H9 (cell line): Measurements from ENCODE around the gene FAM174C. TPM values are rescaled to one million over a fixed set of nuclear protein-coding genes. Genes with fewer than 3 reads are reported as not detected.

Experiments
- DNase-seq: peaks from one replicate; pipeline ENCODE4 v3.0.0-alpha.2; 2017
- H2AFZ ChIP-seq: one replicate; pipeline ENCODE4 v1.6.1; 2013; ENCODE audit warnings: mild to moderate bottlenecking, low read length, control low read depth, moderate library complexity
- H2AK5ac ChIP-seq: 2 replicates; pipeline ENCODE4 v1.6.1; 2013; ENCODE audit warnings: low read length, control low read depth, mixed read lengths; ENCODE audit not compliant: insufficient read length
- H2BK120ac ChIP-seq: one replicate; pipeline ENCODE4 v1.6.1; 2013; ENCODE audit warnings: low read depth, mild to moderate bottlenecking, low read length, control low read depth, inconsistent platforms; ENCODE audit not compliant: poor library complexity, severe bottlenecking
- H2BK12ac ChIP-seq: 2 replicates; pipeline ENCODE4 v1.6.1; 2013; ENCODE audit warnings: low read length, control low read depth, mixed read lengths, low read depth; ENCODE audit not compliant: insufficient read length
- H2BK15ac ChIP-seq: 2 replicates; pipeline ENCODE4 v1.6.1; 2013; ENCODE audit warnings: low read depth, low read length, control low read depth
- H2BK20ac ChIP-seq: one replicate; pipeline ENCODE4 v1.6.1; 2013; ENCODE audit warnings: low read depth, mild to moderate bottlenecking, low read length, control low read depth, inconsistent platforms; ENCODE audit not compliant: poor library complexity, severe bottlenecking
- H2BK5ac ChIP-seq: 2 replicates; pipeline ENCODE4 v1.6.1; 2013; ENCODE audit warnings: low read length, control low read depth, mixed read lengths; ENCODE audit not compliant: insufficient read length
- H3K14ac ChIP-seq: 2 replicates; pipeline ENCODE4 v1.6.1; 2013; ENCODE audit warnings: low read length, control low read depth; ENCODE audit not compliant: insufficient read depth
- H3K18ac ChIP-seq: 2 replicates; pipeline ENCODE4 v1.6.1; 2013; ENCODE audit warnings: low read depth, mild to moderate bottlenecking, mixed read lengths, low read length, control low read depth; ENCODE audit not compliant: insufficient read length
- H3K23ac ChIP-seq: 2 replicates; pipeline ENCODE4 v1.6.1; 2013; ENCODE audit warnings: low read length, control low read depth, mixed read lengths, low read depth; ENCODE audit not compliant: insufficient read length
- H3K23me2 ChIP-seq: 2 replicates; pipeline ENCODE4 v1.6.1; 2013; ENCODE audit warnings: low read depth, mild to moderate bottlenecking, mixed read lengths, low read length, control low read depth; ENCODE audit not compliant: insufficient read length, poor library complexity, severe bottlenecking
- H3K27ac ChIP-seq: 2 replicates; pipeline ENCODE4 v1.5.1; 2013; ENCODE audit warnings: low read length, control low read depth, mixed read lengths, low read depth; ENCODE audit not compliant: insufficient read length
- H3K27me3 ChIP-seq: 2 replicates; pipeline ENCODE4 v1.6.1; 2013; ENCODE audit warnings: low read length, control low read depth, inconsistent platforms; ENCODE audit not compliant: insufficient read depth
- H3K4ac ChIP-seq: 2 replicates; pipeline ENCODE4 v1.6.1; 2013; ENCODE audit warnings: low read depth, mild to moderate bottlenecking, control low read depth, inconsistent platforms, low read length, moderate library complexity
- H3K4me1 ChIP-seq: 2 replicates; pipeline ENCODE4 v1.6.1; 2013; ENCODE audit warnings: low read length, control low read depth, inconsistent platforms; ENCODE audit not compliant: insufficient read depth
- H3K4me2 ChIP-seq: 2 replicates; pipeline ENCODE4 v1.6.1; 2013; ENCODE audit warnings: low read length, control low read depth, mixed read lengths; ENCODE audit not compliant: insufficient read length, insufficient read depth
- H3K56ac ChIP-seq: 2 replicates; pipeline ENCODE4 v1.6.1; 2013; ENCODE audit warnings: low read depth, mild to moderate bottlenecking, mixed read lengths, low read length, control low read depth; ENCODE audit not compliant: insufficient read length
- H3K79me1 ChIP-seq: 2 replicates; pipeline ENCODE4 v1.6.1; 2013; ENCODE audit warnings: low read depth, mild to moderate bottlenecking, moderate library complexity, low read length, control low read depth, inconsistent platforms; ENCODE audit not compliant: insufficient read depth, poor library complexity, severe bottlenecking
- H3K79me2 ChIP-seq: 2 replicates; pipeline ENCODE4 v1.6.1; 2013; ENCODE audit warnings: low read length, control low read depth, inconsistent platforms; ENCODE audit not compliant: insufficient read depth
- H3K9ac ChIP-seq: 2 replicates; pipeline ENCODE4 v1.6.1; 2013; ENCODE audit warnings: low read length, control low read depth, mixed read lengths; ENCODE audit not compliant: insufficient read length; ENCODE audit errors: extremely low read depth
- H3K9me3 ChIP-seq: one replicate; pipeline ENCODE4 v1.6.1; 2013; ENCODE audit warnings: low read depth, low read length, inconsistent platforms; ENCODE audit not compliant: control insufficient read depth
- H3T11ph ChIP-seq: one replicate; pipeline ENCODE4 v1.6.1; 2013; ENCODE audit warnings: mild to moderate bottlenecking, low read length, control low read depth, inconsistent platforms
- H4K20me1 ChIP-seq: one replicate; pipeline ENCODE4 v1.6.1; 2013; ENCODE audit not compliant: control insufficient read depth, insufficient read length, insufficient read depth
- H4K5ac ChIP-seq: 2 replicates; pipeline ENCODE4 v1.6.1; 2013; ENCODE audit warnings: low read depth, mild to moderate bottlenecking, mixed read lengths, low read length, control low read depth; ENCODE audit not compliant: insufficient read length
- H4K8ac ChIP-seq: replicated peaks from 2 replicates; pipeline ENCODE4 v1.6.1; 2013; ENCODE audit warnings: low read length, control low read depth, mixed read lengths, low read depth; ENCODE audit not compliant: insufficient read length
- H4K91ac ChIP-seq: 2 replicates; pipeline ENCODE4 v1.6.1; 2013; ENCODE audit warnings: low read depth, mild to moderate bottlenecking, moderate library complexity, mixed read lengths, low read length, control low read depth; ENCODE audit not compliant: insufficient read length
- H3K27ac Mint-ChIP-seq, 3 experiments: 2 replicates in 2 of 3; 3 replicates in 1 of 3; pipeline ENCODE4 v1.8.0; 2020 to 2021; ENCODE audit warnings: mixed read lengths in 3 of 3, mild to moderate bottlenecking in 1 of 3, moderate library complexity in 1 of 3
- H3K27me3 Mint-ChIP-seq: 2 replicates; pipeline ENCODE4 v1.8.0; 2021; ENCODE audit warnings: low read depth, mild to moderate bottlenecking, moderate library complexity, mixed read lengths
- H3K36me3 Mint-ChIP-seq, 3 experiments: 2 replicates in 2 of 3; 3 replicates in 1 of 3; pipeline ENCODE4 v1.8.0; 2020 to 2021; ENCODE audit warnings: low read depth in 3 of 3, mixed read lengths in 3 of 3; ENCODE audit not compliant: insufficient read depth in 1 of 3
- H3K4me1 Mint-ChIP-seq, 2 experiments: 2 replicates each; pipeline ENCODE4 v1.8.0; 2020; ENCODE audit warnings: mixed read lengths in 2 of 2
- H3K4me3 Mint-ChIP-seq, 2 experiments: 2 replicates in 1 of 2; 3 replicates in 1 of 2; pipeline ENCODE4 v1.8.0; 2020 to 2021; ENCODE audit warnings: mild to moderate bottlenecking in 2 of 2, mixed read lengths in 2 of 2, moderate library complexity in 1 of 2
- H3K9me3 Mint-ChIP-seq, 2 experiments: 2 replicates in 1 of 2; 3 replicates in 1 of 2; pipeline ENCODE4 v1.8.0; 2020; ENCODE audit warnings: mild to moderate bottlenecking in 2 of 2, mixed read lengths in 2 of 2, moderate library complexity in 1 of 2
- CTCF ChIP-seq: fragments of 200-600 bp; sonication (generic); conservative IDR thresholded peaks from 3 replicates; pipeline ENCODE4 v1.8.0; 2021; ENCODE audit warnings: antibody characterized with exemption, mild to moderate bottlenecking
- WGBS: extraction: QIAGEN DNeasy Blood & Tissue Kit; methylation state at CpG from one replicate; pipeline ENCODE4 v1.1.7; 2013; ENCODE audit warnings: missing lambda C conversion rate, low lambda C conversion rate, mixed read lengths; ENCODE audit not compliant: insufficient read length; ENCODE audit errors: extremely low coverage; 5-methylcytosine and 5-hydroxymethylcytosine counted together
- total RNA-seq: library from RNA; stranded (reverse); gene quantifications from 2 replicates; pipeline ENCODE4 v1.2.1, GENCODE V29; 2021

FAM174C gene
- total RNA-seq, 1 experiment from 2014 or later, result 63.0 TPM

GRCh38 chr19:1236576-1236975 is 38.8 kb upstream of the FAM174C start:
- no peak overlapping the region for H2AFZ ChIP-seq
- H3K14ac ChIP-seq, result no peak overlapping the region; the same call in 1 of the 2 replicates
- H3K4me1 Mint-ChIP-seq, result peaks cover 13 to 16% of the 10 kb centered on the region in 2 experiments
- peak overlapping the region; percentile 53 for H3K4me2 ChIP-seq
- no CpG with 5 or more reads among the region's 42 CpGs for WGBS
- no peak overlapping the region for H2BK20ac ChIP-seq
- no peaks in the 10 kb centered on the region for H4K20me1 ChIP-seq
- no peak overlapping the region for H3K9ac ChIP-seq
- H3T11ph ChIP-seq, result no peak overlapping the region
- no peak overlapping the region for H3K18ac ChIP-seq
- no peaks in the 10 kb centered on the region for H3K27me3 ChIP-seq
- TF ChIP-seq CTCF, result no peak
- H3K9me3 ChIP-seq, result no peaks in the 10 kb centered on the region
- H3K36me3 Mint-ChIP-seq, result peaks cover 0 to 28% (median 18%) of the 10 kb centered on the region in 3 experiments; a peak in 5 of 7 replicates
- no peak overlapping the region for H3K27ac Mint-ChIP-seq
- H2BK5ac ChIP-seq, result no peak overlapping the region
- H4K5ac ChIP-seq, result no peak overlapping the region
- H3K23ac ChIP-seq, result no peak overlapping the region
- H3K79me2 ChIP-seq, result no peaks in the 10 kb centered on the region
- H3K56ac ChIP-seq, result no peak overlapping the region
- no peak overlapping the region for H2BK15ac ChIP-seq
- H4K91ac ChIP-seq, result no peak overlapping the region
- no peaks in the 10 kb centered on the region; a peak in 1 of 5 replicates for H3K9me3 Mint-ChIP-seq
- H2BK120ac ChIP-seq, result no peak overlapping the region
- H3K79me1 ChIP-seq, result no peaks in the 10 kb centered on the region
- H4K8ac ChIP-seq, result no peak overlapping the region
- H3K23me2 ChIP-seq, result peaks cover 11% of the 10 kb centered on the region
- no peak for DNase-seq
- H3K4ac ChIP-seq, result no peak overlapping the region
- H2BK12ac ChIP-seq, result no peak overlapping the region
- no peak overlapping the region for H2AK5ac ChIP-seq
- H3K27me3 Mint-ChIP-seq, result peaks cover 1% of the 10 kb centered on the region
- no peaks in the 10 kb centered on the region for H3K4me1 ChIP-seq
- H3K4me3 Mint-ChIP-seq, result peak overlapping the region; percentile 68 to 69; a peak in 4 of 5 replicates
- no peak overlapping the region for H3K27ac ChIP-seq
